A673 (cell line): ENCODE measurements around the gene CST2. TPM values are rescaled to one million over a fixed set of nuclear protein-coding genes. Genes with fewer than 3 reads are reported as not detected.
"Not testable (repeated sequence)": the region's sequence is repeated elsewhere in the genome, so short reads cannot be mapped to it uniquely, and the experiment has no call there.

Experiments used
- BruUV-seq: library from RNA; stranded (reverse); fragments of 400-500 nt; replicated peaks from 2 replicates; lab custom pipeline; 2021; lab: Mats Ljungman, UMichigan
- CTCF ChIA-PET: fragments of 300-600 bp; sonication (Branson Sonifier 250); formaldehyde crosslinking; loops from one replicate; lab custom pipeline; 2022; ENCODE audit warnings: antibody characterized with exemption; lab: Charles Lee
- POLR2A ChIA-PET: fragments of 300-600 bp; sonication (Branson Sonifier 250); formaldehyde crosslinking; loops from one replicate; lab custom pipeline; 2022; ENCODE audit warnings: antibody characterized with exemption; ENCODE audit not compliant: low non-redundant PET; lab: Charles Lee
- DNase-seq: peaks from one replicate; pipeline ENCODE4 v3.0.0-alpha.2; 2015; ENCODE audit warnings: low spot score
- H3K27ac ChIP-seq: fragments of 200-600 bp; sonication (generic); 2 replicates; pipeline ENCODE4 v1.5.1; 2016; ENCODE audit warnings: mixed run types, low read depth, mild to moderate bottlenecking, mixed read lengths, antibody characterized with exemption, low read length; ENCODE audit not compliant: poor library complexity, severe bottlenecking
- H3K27me3 ChIP-seq: fragments of 200-600 bp; sonication (generic); replicated peaks from 2 replicates; pipeline ENCODE4 v1.6.1; 2017; ENCODE audit warnings: mixed run types, low read depth, mild to moderate bottlenecking, mixed read lengths, antibody characterized with exemption, low read length; ENCODE audit not compliant: insufficient read depth, poor library complexity
- H3K36me3 ChIP-seq: fragments of 200-600 bp; sonication (generic); 2 replicates; pipeline ENCODE4 v1.6.1; 2016; ENCODE audit warnings: mixed run types, mild to moderate bottlenecking, mixed read lengths, antibody characterized with exemption, low read length; ENCODE audit not compliant: insufficient read depth, poor library complexity, severe bottlenecking
- H3K4me1 ChIP-seq: fragments of 200-600 bp; sonication (generic); 2 replicates; pipeline ENCODE4 v1.6.1; 2017; ENCODE audit warnings: mixed run types, mild to moderate bottlenecking, mixed read lengths, antibody characterized with exemption, low read length; ENCODE audit not compliant: insufficient read depth, poor library complexity, severe bottlenecking
- H3K4me3 ChIP-seq: fragments of 200-600 bp; sonication (generic); 2 replicates; pipeline ENCODE4 v1.5.1; 2016; ENCODE audit warnings: low read depth, mixed run types, mild to moderate bottlenecking, mixed read lengths, low read length; ENCODE audit not compliant: poor library complexity, severe bottlenecking
- H3K9me3 ChIP-seq: fragments of 200-600 bp; sonication (generic); 2 replicates; pipeline ENCODE4 v1.6.1; 2016; ENCODE audit warnings: mixed run types, low read depth, mild to moderate bottlenecking, mixed read lengths, antibody characterized with exemption, low read length; ENCODE audit not compliant: poor library complexity, severe bottlenecking
- EZH2 ChIP-seq: fragments of 200-600 bp; sonication (generic); IDR thresholded peaks from 2 replicates; pipeline ENCODE4 v1.6.1; 2017; ENCODE audit warnings: borderline replicate concordance, low read depth, mild to moderate bottlenecking, mixed read lengths, antibody characterized with exemption, low read length; ENCODE audit not compliant: poor library complexity, severe bottlenecking
- intact Hi-C: fragments of 100-400 bp; cut with micrococcal nuclease; formaldehyde crosslinking; loops from one replicate; pipeline ENCODE4 v1.10.0; 2022; ENCODE audit not compliant: unreplicated experiment
- total RNA-seq: library from RNA; stranded (reverse); gene quantifications from 2 replicates; pipeline ENCODE4 v1.2.3, GENCODE V29; 2021
- TF ChIP-seq, protein P1 (sequence below): fragments of 300-800, 200-600 bp; sonication (generic); conservative IDR thresholded peaks from 2 replicates; pipeline ENCODE4 v1.5.1; 2017; ENCODE audit warnings: low read depth, mild to moderate bottlenecking, antibody characterized with exemption, low read length, moderate library complexity, mixed read lengths

Gene CST2
- total RNA-seq, 1 experiment from 2014 or later: not detected

DNA sequence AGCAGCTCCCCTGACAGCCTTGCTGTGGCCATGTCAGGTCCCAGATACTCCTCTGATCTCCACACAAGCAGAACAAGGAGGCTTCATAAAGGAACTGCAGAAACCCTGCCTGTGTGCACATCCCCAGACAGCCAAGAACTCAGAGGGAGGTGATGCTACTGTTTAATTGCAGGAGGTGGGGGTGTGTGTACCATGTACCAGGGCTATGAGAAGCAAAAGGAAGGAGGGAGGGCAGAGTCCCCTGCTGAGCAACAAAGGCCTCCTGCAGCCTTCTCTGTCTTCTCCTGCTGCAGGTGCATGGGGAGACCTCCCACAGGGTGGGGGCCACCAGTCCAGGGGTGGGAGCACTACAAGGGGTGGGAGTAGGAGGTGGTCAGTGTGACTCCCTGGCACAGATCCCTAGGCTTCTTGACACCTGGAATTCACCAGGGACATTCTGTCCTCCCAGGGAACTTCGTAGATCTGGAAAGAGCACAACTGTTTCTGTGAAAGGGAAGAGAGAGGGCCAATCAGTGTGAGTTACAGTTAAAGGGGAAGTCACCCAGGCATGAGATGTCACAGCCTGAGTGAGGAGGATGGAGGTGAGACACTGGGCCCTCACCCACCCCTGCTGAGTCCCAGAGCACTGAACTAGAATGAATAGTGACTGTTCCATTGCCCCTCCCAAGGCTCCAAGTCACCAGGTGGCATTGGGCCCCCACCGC lies 2.8 kb downstream of the CST2 start:
- CTCF ChIA-PET: no interaction called here
- H3K27ac ChIP-seq: no peak overlapping the region
- DNase-seq: no peak
- no peaks in the 10 kb centered on the region for H3K9me3 ChIP-seq
- no peak overlapping the region for H3K4me3 ChIP-seq
- TF ChIP-seq, protein P1, sequence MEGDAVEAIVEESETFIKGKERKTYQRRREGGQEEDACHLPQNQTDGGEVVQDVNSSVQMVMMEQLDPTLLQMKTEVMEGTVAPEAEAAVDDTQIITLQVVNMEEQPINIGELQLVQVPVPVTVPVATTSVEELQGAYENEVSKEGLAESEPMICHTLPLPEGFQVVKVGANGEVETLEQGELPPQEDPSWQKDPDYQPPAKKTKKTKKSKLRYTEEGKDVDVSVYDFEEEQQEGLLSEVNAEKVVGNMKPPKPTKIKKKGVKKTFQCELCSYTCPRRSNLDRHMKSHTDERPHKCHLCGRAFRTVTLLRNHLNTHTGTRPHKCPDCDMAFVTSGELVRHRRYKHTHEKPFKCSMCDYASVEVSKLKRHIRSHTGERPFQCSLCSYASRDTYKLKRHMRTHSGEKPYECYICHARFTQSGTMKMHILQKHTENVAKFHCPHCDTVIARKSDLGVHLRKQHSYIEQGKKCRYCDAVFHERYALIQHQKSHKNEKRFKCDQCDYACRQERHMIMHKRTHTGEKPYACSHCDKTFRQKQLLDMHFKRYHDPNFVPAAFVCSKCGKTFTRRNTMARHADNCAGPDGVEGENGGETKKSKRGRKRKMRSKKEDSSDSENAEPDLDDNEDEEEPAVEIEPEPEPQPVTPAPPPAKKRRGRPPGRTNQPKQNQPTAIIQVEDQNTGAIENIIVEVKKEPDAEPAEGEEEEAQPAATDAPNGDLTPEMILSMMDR: no peak
- TF ChIP-seq EZH2: no peak
- no TSS peak for BruUV-seq
- POLR2A ChIA-PET: no interaction called here
- no peaks in the 10 kb centered on the region for H3K36me3 ChIP-seq
- intact Hi-C loops: no loop called here
- no peaks in the 10 kb centered on the region for H3K4me1 ChIP-seq
- no peaks in the 10 kb centered on the region for H3K27me3 ChIP-seq

DNA sequence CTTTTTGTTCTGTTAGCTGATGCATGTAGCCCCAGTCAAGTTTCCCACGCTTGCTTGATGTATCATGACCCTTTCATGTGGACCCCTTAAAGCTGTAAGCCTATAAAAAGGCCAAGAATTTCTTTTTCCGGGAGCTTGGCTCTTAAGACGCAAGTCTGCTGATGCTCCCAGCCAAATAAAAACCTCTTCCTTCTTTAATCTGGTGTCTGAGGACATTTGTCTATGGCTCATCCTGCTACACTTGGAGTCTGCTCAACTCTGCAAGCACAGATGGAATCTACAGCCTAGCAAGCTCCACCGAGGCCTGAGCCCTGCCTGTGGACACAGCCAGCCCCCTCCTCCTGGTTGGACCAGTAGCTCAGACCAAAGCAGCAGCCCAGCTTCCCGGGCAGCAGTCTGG lies 3.4 kb downstream of the CST2 start:
- no peak overlapping the region for H3K4me3 ChIP-seq
- no TSS peak for BruUV-seq
- intact Hi-C loops: no loop called here
- ChIA-PET POLR2A (no interaction called here), CTCF (no interaction called here)
- no peaks in the 10 kb centered on the region for H3K27me3 ChIP-seq
- no peak for DNase-seq
- H3K27ac ChIP-seq: no peak overlapping the region
- H3K9me3 ChIP-seq: no peaks in the 10 kb centered on the region
- no peaks in the 10 kb centered on the region for H3K4me1 ChIP-seq
- TF ChIP-seq, protein P1: no peak
- no peak for TF ChIP-seq EZH2
- no peaks in the 10 kb centered on the region for H3K36me3 ChIP-seq

DNA sequence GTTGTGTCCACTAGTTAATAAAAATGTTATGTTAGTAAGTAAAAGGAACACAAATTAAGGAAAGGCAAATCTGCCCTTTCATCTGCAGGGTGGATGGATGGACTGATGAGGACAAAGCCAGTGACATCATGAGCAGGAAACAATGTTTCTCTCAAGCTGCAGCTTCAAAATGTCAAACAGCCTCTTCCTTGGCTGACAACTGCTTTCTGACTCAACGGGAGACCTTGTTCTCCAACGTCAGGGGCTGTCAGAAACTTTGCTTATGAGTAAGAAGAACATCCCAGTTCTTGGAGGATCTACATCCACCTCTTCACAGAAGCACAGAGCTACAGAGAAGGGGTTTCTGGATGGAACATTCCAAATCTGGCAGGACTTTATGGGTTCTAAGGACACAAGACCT lies 6.0 kb downstream of the CST2 start:
- Histone ChIP-seq H3K27me3 (no peaks in the 10 kb centered on the region), H3K9me3 (no peaks in the 10 kb centered on the region), H3K27ac (no peak overlapping the region), H3K36me3 (no peaks in the 10 kb centered on the region), H3K4me1 (no peaks in the 10 kb centered on the region), H3K4me3 (no peak overlapping the region)
- DNase-seq: no peak
- intact Hi-C loops: no loop called here
- ChIA-PET POLR2A (no interaction called here), CTCF (no interaction called here)
- TF ChIP-seq, protein P1: no peak
- no peak for TF ChIP-seq EZH2
- no TSS peak for BruUV-seq

GRCh38 chr20:23811559-23811958 lies 15.0 kb downstream of the CST2 start:
- DNase-seq, H3K4me3 ChIP-seq, H3K27me3 ChIP-seq, H3K27ac ChIP-seq, H3K9me3 ChIP-seq, POLR2A ChIA-PET, H3K4me1 ChIP-seq, CTCF ChIA-PET, BruUV-seq, H3K36me3 ChIP-seq, intact Hi-C loops: not testable (repeated sequence)

GRCh38 chr20:23810349-23810748 lies 16.2 kb downstream of the CST2 start:
- DNase-seq, BruUV-seq, POLR2A ChIA-PET, H3K4me3 ChIP-seq, H3K36me3 ChIP-seq, H3K9me3 ChIP-seq, CTCF ChIA-PET, H3K4me1 ChIP-seq, H3K27ac ChIP-seq, intact Hi-C loops: not testable (repeated sequence)
- peaks cover 18% of the 10 kb centered on the region for H3K27me3 ChIP-seq
